ENCODE measurements around the gene ANKRD55. TPM values are rescaled to one million over a fixed set of nuclear protein-coding genes. Genes with fewer than 3 reads are reported as not detected.
A peak's percentile ranks its signal among the peaks of the same experiment; 100 is the strongest.

The ANKRD55 gene
- total and polyA plus RNA-seq, 2 donors (not counting 3 experiments of a cell fraction or from before 2014, with no cell fraction given), result 1.4 to 2.1 TPM

DNA sequence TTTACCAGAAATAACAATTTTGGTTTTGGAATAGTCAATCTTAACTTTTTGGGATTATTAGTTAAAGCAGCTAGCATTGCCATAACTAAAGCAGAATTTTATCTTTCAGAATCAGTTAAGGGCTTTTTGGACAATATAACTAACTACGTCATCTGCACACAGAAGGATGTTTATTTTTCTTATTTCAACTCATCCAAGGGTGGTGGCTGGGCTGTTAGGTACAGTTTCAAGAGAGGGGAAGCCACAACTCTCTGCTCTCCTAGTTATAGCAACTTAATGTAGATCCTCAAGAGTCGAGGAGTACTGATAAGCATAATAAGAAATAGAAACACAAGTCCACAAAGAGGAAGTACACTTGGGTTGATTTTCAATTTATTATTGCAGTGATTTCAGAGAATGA, 65.6 kb downstream of the ANKRD55 start:
- Histone ChIP-seq H3K9me3 (replicated peaks; ENCODE audit: control insufficient read depth, insufficient read depth, low read length) (no peaks in the 10 kb centered on the region), H3K4me1 (ENCODE audit: control insufficient read depth, extremely low read depth, insufficient read depth, low read length) (peaks cover 53% of the 10 kb centered on the region), H3K9me1 (replicated peaks; ENCODE audit: control insufficient read depth, extremely low read depth, insufficient read depth, low read length) (no peaks in the 10 kb centered on the region), H4K20me1 (replicated peaks; ENCODE audit: control insufficient read depth, extremely low read depth, insufficient read depth, low read length) (no peaks in the 10 kb centered on the region), H3K27ac (ENCODE audit: insufficient read depth, low read depth, low read length) (peak overlapping the region; percentile 96), H2AFZ (ENCODE audit: low read depth, low read length) (no peak overlapping the region), H3K9ac (replicated peaks; ENCODE audit: extremely low read depth, insufficient read depth, low read length) (no peak overlapping the region), H3K4me3 (replicated peaks in 1 of 3; ENCODE audit: insufficient read depth in 1 of 3, low read depth in 1 of 3, low read length in 3 of 3) (no peak overlapping the region), H3K36me3 (ENCODE audit: control insufficient read depth in 2 of 2, extremely low read depth in 1 of 2, insufficient read depth in 2 of 2, low read length in 2 of 2) (no peaks in the 10 kb centered on the region), H3K4me2 (ENCODE audit: insufficient read depth, low read length) (peak overlapping the region; percentile 5), H3K27me3 (ENCODE audit: control insufficient read depth in 2 of 2, insufficient read depth in 2 of 2, low read length in 2 of 2) (no peaks in the 10 kb centered on the region), H3K79me2 (ENCODE audit: control insufficient read depth, insufficient read depth, low read length) (no peaks in the 10 kb centered on the region)
- BruUV-seq (replicated peaks), result no TSS peak
- TF ChIP-seq JUN (IDR thresholded peaks at IDR 0.05; ENCODE audit: borderline replicate concordance, insufficient read depth, insufficient read length, low read depth), result peak; percentile 4
- TF ChIP-seq POLR2AphosphoS5 (IDR thresholded peaks at IDR 0.05; ENCODE audit: insufficient read depth, low read depth, low read length), result no peak
- TF ChIP-seq GATA2 (IDR thresholded peaks at IDR 0.05; ENCODE audit: insufficient read depth, insufficient read length, low read depth, low read length), result peak; percentile 36
- no peak for TF ChIP-seq MYC (IDR thresholded peaks at IDR 0.05; ENCODE audit: low read depth, low read length)
- TF ChIP-seq, protein P1, sequence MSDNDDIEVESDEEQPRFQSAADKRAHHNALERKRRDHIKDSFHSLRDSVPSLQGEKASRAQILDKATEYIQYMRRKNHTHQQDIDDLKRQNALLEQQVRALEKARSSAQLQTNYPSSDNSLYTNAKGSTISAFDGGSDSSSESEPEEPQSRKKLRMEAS (IDR thresholded peaks at IDR 0.05; ENCODE audit: insufficient read depth, insufficient read length), result no peak
- intact Hi-C loops (cut with micrococcal nuclease) (no loop called here), dilution Hi-C loops (cut with MboI; ENCODE audit: extremely low pct_ligation_motif_present, low sequenced_read_pairs) (no loop called here)
- CTCF ChIA-PET, result interaction anchor here (1.9 kb wide), 1 partner anchor 232 kb away, joined by 5 read pairs; no protein-coding TSS in a partner anchor
- peak; percentile 66 for DNase-seq (ENCODE audit: low read depth, low spot score)
- POLR2A ChIA-PET, result no interaction called here
- no peak for FAIRE-seq

DNA sequence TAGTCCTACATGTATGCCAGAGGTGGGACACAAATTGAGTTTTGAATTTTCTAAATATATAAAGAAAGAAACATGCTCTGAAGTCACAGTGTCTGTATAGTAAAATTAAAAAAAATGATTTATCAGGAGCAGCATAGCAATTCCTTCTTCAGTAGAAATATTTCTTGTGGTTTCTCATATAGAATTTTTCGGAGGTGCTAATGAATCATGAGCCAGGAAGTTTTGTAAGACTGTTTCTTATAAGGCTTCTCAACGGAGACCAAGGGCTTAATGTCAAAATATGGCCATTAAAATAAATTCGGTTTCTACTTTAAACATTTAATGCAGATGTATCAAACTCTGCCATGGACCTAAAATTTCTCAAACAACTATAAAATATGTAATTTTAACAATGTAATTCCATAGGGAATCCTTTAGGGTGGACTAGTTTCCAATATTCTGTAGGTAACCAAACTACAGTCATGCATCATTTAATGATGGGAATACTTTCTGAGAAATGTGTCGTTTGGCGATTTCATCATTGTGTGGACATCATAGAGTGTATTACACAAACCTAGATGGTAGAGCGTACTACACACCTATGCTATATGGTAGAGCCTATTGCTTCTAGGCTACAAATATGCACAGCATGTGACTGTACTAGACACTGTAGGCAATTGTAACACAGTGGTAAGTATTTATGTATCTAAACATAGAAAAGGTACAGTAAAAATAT, 66.3 kb downstream of the ANKRD55 start:
- peak; percentile 18 for FAIRE-seq
- Histone ChIP-seq H3K4me1 (ENCODE audit: control insufficient read depth, extremely low read depth, insufficient read depth, low read length) (peaks cover 53% of the 10 kb centered on the region), H3K36me3 (ENCODE audit: control insufficient read depth in 2 of 2, extremely low read depth in 1 of 2, insufficient read depth in 2 of 2, low read length in 2 of 2) (no peaks in the 10 kb centered on the region), H3K9me1 (replicated peaks; ENCODE audit: control insufficient read depth, extremely low read depth, insufficient read depth, low read length) (no peaks in the 10 kb centered on the region), H2AFZ (ENCODE audit: low read depth, low read length) (no peak overlapping the region), H3K9ac (replicated peaks; ENCODE audit: extremely low read depth, insufficient read depth, low read length) (no peak overlapping the region), H3K27ac (ENCODE audit: insufficient read depth, low read depth, low read length) (no peak overlapping the region), H3K4me2 (ENCODE audit: insufficient read depth, low read length) (no peak overlapping the region), H3K4me3 (replicated peaks in 1 of 3; ENCODE audit: insufficient read depth in 1 of 3, low read depth in 1 of 3, low read length in 3 of 3) (no peak overlapping the region), H3K9me3 (replicated peaks; ENCODE audit: control insufficient read depth, insufficient read depth, low read length) (no peaks in the 10 kb centered on the region), H3K27me3 (ENCODE audit: control insufficient read depth in 2 of 2, insufficient read depth in 2 of 2, low read length in 2 of 2) (no peaks in the 10 kb centered on the region), H3K79me2 (ENCODE audit: control insufficient read depth, insufficient read depth, low read length) (no peaks in the 10 kb centered on the region), H4K20me1 (replicated peaks; ENCODE audit: control insufficient read depth, extremely low read depth, insufficient read depth, low read length) (no peaks in the 10 kb centered on the region)
- no TSS peak for BruUV-seq (replicated peaks)
- CTCF ChIA-PET, result no interaction called here
- dilution Hi-C loops (cut with MboI; ENCODE audit: extremely low pct_ligation_motif_present, low sequenced_read_pairs) (no loop called here), intact Hi-C loops (cut with micrococcal nuclease) (no loop called here)
- TF ChIP-seq, protein P2, sequence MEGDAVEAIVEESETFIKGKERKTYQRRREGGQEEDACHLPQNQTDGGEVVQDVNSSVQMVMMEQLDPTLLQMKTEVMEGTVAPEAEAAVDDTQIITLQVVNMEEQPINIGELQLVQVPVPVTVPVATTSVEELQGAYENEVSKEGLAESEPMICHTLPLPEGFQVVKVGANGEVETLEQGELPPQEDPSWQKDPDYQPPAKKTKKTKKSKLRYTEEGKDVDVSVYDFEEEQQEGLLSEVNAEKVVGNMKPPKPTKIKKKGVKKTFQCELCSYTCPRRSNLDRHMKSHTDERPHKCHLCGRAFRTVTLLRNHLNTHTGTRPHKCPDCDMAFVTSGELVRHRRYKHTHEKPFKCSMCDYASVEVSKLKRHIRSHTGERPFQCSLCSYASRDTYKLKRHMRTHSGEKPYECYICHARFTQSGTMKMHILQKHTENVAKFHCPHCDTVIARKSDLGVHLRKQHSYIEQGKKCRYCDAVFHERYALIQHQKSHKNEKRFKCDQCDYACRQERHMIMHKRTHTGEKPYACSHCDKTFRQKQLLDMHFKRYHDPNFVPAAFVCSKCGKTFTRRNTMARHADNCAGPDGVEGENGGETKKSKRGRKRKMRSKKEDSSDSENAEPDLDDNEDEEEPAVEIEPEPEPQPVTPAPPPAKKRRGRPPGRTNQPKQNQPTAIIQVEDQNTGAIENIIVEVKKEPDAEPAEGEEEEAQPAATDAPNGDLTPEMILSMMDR (IDR thresholded peaks at IDR 0.05; ENCODE audit: extremely low read depth in 1 of 2, insufficient read depth in 1 of 2, low read depth in 1 of 2, low read length in 2 of 2), result no peak
- TF ChIP-seq GATA2 (IDR thresholded peaks at IDR 0.05; ENCODE audit: insufficient read depth, insufficient read length, low read depth, low read length), result no peak
- TF ChIP-seq JUN (IDR thresholded peaks at IDR 0.05; ENCODE audit: borderline replicate concordance, insufficient read depth, insufficient read length, low read depth), result no peak
- no peak for TF ChIP-seq POLR2AphosphoS5 (IDR thresholded peaks at IDR 0.05; ENCODE audit: insufficient read depth, low read depth, low read length)
- TF ChIP-seq FOS (IDR thresholded peaks at IDR 0.05; ENCODE audit: borderline replicate concordance, insufficient read depth, low read length), result no peak
- no peak for TF ChIP-seq EZH2 (IDR thresholded peaks at IDR 0.05; ENCODE audit: borderline replicate concordance, low read depth, low read length, severe bottlenecking)
- TF ChIP-seq MYC (IDR thresholded peaks at IDR 0.05; ENCODE audit: low read depth, low read length), result no peak
- DNase-seq (ENCODE audit: low read depth, low spot score), result no peak
- POLR2A ChIA-PET, result no interaction called here

All from endothelial cell of umbilical vein (primary cell).